Fibroblast of villous mesenchyme (primary cell): ENCODE data around the gene FAM174B. TPM values are rescaled to one million over a fixed set of nuclear protein-coding genes. Genes with fewer than 3 reads are reported as not detected.

Experiments used
- DNase-seq: peaks from one replicate; pipeline ENCODE4 v3.0.0-alpha.2; 2010; ENCODE audit warnings: low read depth
- H3K4me3 ChIP-seq: 2 replicates; pipeline ENCODE4 v1.5.1; 2011; ENCODE audit warnings: low read depth, mild to moderate bottlenecking, low read length
- CTCF ChIP-seq: IDR thresholded peaks from 2 replicates; pipeline ENCODE4 v1.5.1; 2012; ENCODE audit warnings: low read depth, mild to moderate bottlenecking, low read length; ENCODE audit not compliant: insufficient read depth
- total RNA-seq: library from RNA; depleted of rRNA; stranded (reverse); fragments of >200 nt; gene quantifications from 2 replicates; pipeline ENCODE4 v1.2.3, GENCODE V29; 2012

FAM174B gene
- total RNA-seq, 1 donor = 3.9 TPM

GRCh38 chr15:92616621-92617548 is 38.7 kb downstream of the FAM174B start:
- no peak for DNase-seq
- no peak overlapping the region for H3K4me3 ChIP-seq
- TF ChIP-seq CTCF = no peak

- no peak for DNase-seq
- no peak overlapping the region for H3K4me3 ChIP-seq
- TF ChIP-seq CTCF = no peak
Observed at GRCh38 chr15:92614791-92615785, 40.5 kb downstream of the FAM174B start.

- TF ChIP-seq CTCF = no peak
- no peak overlapping the region for H3K4me3 ChIP-seq
- DNase-seq = no peak
Observed at GRCh38 chr15:92614301-92614700, 41.3 kb downstream of the FAM174B start.

- no peak overlapping the region for H3K4me3 ChIP-seq
- no peak for DNase-seq
- TF ChIP-seq CTCF = no peak
Observed at GRCh38 chr15:92613841-92614240, 41.7 kb downstream of the FAM174B start.

GRCh38 chr15:92612891-92613290 is 42.7 kb downstream of the FAM174B start:
- H3K4me3 ChIP-seq = no peak overlapping the region
- no peak for TF ChIP-seq CTCF
- DNase-seq = no peak

- no peak overlapping the region for H3K4me3 ChIP-seq
- DNase-seq = peak; percentile 38
- TF ChIP-seq CTCF = peak; percentile 28
Observed at GRCh38 chr15:92611995-92612745, 43.4 kb downstream of the FAM174B start.
